ENCODE results near the gene ARHGAP35.

DNA sequence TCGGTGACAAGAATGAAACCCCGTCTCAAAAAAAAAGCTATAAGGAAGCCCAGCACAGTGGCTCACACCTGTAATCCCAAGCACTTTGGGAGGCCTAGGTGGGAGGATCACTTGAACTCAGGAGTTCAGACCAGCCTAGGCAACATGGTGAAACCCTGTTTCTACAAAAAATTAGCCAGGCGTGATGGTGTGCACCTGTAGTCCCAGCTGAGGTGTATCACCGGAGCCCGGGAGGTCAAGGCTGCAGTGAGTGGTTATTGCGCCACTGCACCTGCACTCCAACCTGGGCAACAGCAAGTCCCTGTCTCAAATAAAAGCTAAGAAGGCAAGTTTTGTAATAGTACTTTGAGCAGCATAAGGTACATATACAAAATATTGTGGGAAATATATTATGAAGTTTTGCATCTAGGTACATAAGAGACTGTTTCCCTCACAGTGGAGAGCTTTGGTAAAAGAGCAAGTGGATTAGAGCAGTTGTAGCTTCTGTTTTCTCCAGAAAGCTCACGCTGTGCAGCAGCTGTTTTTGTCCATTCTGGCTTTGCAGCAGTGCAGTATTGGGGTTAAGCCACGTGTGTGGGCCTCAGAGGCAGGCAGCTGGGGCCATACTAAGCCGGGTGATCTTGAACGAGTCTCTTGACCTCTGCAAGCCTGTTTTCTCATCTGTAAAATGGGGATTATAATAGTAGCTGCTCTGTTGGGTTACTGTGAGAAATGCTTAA is 35.4 kb downstream of the ARHGAP35 start:
- TF ChIP-seq, protein P1, sequence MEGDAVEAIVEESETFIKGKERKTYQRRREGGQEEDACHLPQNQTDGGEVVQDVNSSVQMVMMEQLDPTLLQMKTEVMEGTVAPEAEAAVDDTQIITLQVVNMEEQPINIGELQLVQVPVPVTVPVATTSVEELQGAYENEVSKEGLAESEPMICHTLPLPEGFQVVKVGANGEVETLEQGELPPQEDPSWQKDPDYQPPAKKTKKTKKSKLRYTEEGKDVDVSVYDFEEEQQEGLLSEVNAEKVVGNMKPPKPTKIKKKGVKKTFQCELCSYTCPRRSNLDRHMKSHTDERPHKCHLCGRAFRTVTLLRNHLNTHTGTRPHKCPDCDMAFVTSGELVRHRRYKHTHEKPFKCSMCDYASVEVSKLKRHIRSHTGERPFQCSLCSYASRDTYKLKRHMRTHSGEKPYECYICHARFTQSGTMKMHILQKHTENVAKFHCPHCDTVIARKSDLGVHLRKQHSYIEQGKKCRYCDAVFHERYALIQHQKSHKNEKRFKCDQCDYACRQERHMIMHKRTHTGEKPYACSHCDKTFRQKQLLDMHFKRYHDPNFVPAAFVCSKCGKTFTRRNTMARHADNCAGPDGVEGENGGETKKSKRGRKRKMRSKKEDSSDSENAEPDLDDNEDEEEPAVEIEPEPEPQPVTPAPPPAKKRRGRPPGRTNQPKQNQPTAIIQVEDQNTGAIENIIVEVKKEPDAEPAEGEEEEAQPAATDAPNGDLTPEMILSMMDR (IDR thresholded peaks at IDR 0.05), result no peak
- TF ChIP-seq POLR2AphosphoS5 (IDR thresholded peaks at IDR 0.05), result no peak
- no peak for TF ChIP-seq POLR2A (IDR thresholded peaks at IDR 0.05)
